Fibroblast of lung (primary cell): ENCODE data around the gene CXCR2. TPM values are rescaled to one million over a fixed set of nuclear protein-coding genes. Genes with fewer than 3 reads are reported as not detected.

Experiments used
- DNase-seq, 2 donors: peaks; one replicate each; pipeline versions ENCODE4 v3.0.0 to v3.0.0-alpha.2; 2010; ENCODE audit warnings: low read depth in 2 of 2
- H2AFZ ChIP-seq: 2 replicates; pipeline ENCODE4 v1.5.1; 2012; ENCODE audit warnings: low read length, control low read depth, inconsistent platforms
- H3K27ac ChIP-seq: 2 replicates; pipeline ENCODE4 v1.5.1; 2011; ENCODE audit warnings: low read length, control low read depth; ENCODE audit not compliant: insufficient read depth
- H3K27me3 ChIP-seq: 2 replicates; pipeline ENCODE4 v1.5.1; 2011; ENCODE audit warnings: mild to moderate bottlenecking, low read length; ENCODE audit not compliant: control insufficient read depth, insufficient read depth
- H3K36me3 ChIP-seq: 2 replicates; pipeline ENCODE4 v1.5.1; 2011; ENCODE audit warnings: low read length; ENCODE audit not compliant: control insufficient read depth, insufficient read depth
- H3K4me1 ChIP-seq: 2 replicates; pipeline ENCODE4 v1.5.1; 2011; ENCODE audit warnings: low read length; ENCODE audit not compliant: control insufficient read depth, insufficient read depth; ENCODE audit errors: extremely low read depth
- H3K4me2 ChIP-seq: 2 replicates; pipeline ENCODE4 v1.5.1; 2011; ENCODE audit warnings: low read length, control low read depth; ENCODE audit not compliant: insufficient read depth; ENCODE audit errors: extremely low read depth
- H3K4me3 ChIP-seq, 4 experiments: fragments of 200-600 bp in 1 of 4; sonication (generic) in 1 of 4; replicated peaks in 1 of 4; 2 replicates each; pipeline ENCODE4 v1.5.1; 2011 to 2016; ENCODE audit warnings: low read length in 4 of 4, low read depth in 3 of 4, mild to moderate bottlenecking in 3 of 4, control low read depth in 2 of 4, inconsistent platforms in 1 of 4, mixed read lengths in 1 of 4; ENCODE audit not compliant: insufficient read depth in 1 of 4; ENCODE audit errors: control extremely low read depth in 1 of 4
- H3K79me2 ChIP-seq: 2 replicates; pipeline ENCODE4 v1.5.1; 2012; ENCODE audit warnings: mild to moderate bottlenecking, low read length, inconsistent platforms; ENCODE audit not compliant: control insufficient read depth, insufficient read depth
- H3K9ac ChIP-seq: 2 replicates; pipeline ENCODE4 v1.5.1; 2011; ENCODE audit warnings: mild to moderate bottlenecking, low read length, control low read depth; ENCODE audit not compliant: insufficient read depth
- H3K9me3 ChIP-seq: 2 replicates; pipeline ENCODE4 v1.5.1; 2012; ENCODE audit warnings: low read depth, low read length; ENCODE audit not compliant: control insufficient read depth, insufficient read depth
- H4K20me1 ChIP-seq: 2 replicates; pipeline ENCODE4 v1.5.1; 2011; ENCODE audit warnings: low read length; ENCODE audit not compliant: control insufficient read depth, insufficient read depth; ENCODE audit errors: extremely low read depth
- CTCF ChIP-seq, 2 donors: IDR thresholded peaks in 1 of 2; conservative IDR thresholded peaks in 1 of 2; 1 replicate in 1 of 2; 2 replicates in 1 of 2; pipeline ENCODE4 v1.5.1; 2011 to 2012; ENCODE audit warnings: low read length in 2 of 2, control low read depth in 1 of 2, inconsistent platforms in 1 of 2, low read depth in 1 of 2, mild to moderate bottlenecking in 1 of 2
- EZH2 ChIP-seq: IDR thresholded peaks from 2 replicates; pipeline ENCODE4 v1.5.1; 2012; ENCODE audit warnings: low read length, control low read depth, mild to moderate bottlenecking; ENCODE audit errors: missing control alignments
- polyA plus RNA-seq, 2 donors: library from polyadenylated mRNA; depleted of rRNA in 1 of 2; stranded (reverse) in 1 of 2; unstranded in 1 of 2; fragments of >200 nt; gene quantifications; 2 replicates each; pipeline ENCODE4 v1.2.1, GENCODE V29; 2011 to 2012; ENCODE audit warnings: missing spikeins in 1 of 2
- total RNA-seq: library from RNA; depleted of rRNA; stranded (reverse); fragments of >200 nt; gene quantifications from 2 replicates; pipeline ENCODE4 v1.2.1, GENCODE V29; 2014

CXCR2 gene
- total and polyA plus RNA-seq, 2 donors (not counting 1 experiment from before 2014, with no cell fraction given) = not detected

- peaks cover 2% of the 10 kb centered on the region for H3K27me3 ChIP-seq
- no peak overlapping the region for H3K4me3 ChIP-seq
- no peak overlapping the region for H3K9ac ChIP-seq
- no peaks in the 10 kb centered on the region for H4K20me1 ChIP-seq
- H3K9me3 ChIP-seq = no peaks in the 10 kb centered on the region
- no peak for TF ChIP-seq EZH2
- TF ChIP-seq CTCF (conservative IDR thresholded peaks at IDR 0.05 in 1 of 2, IDR thresholded peaks at IDR 0.05 in 1 of 2; ENCODE audit: low read depth in 1 of 2, low read length in 2 of 2) = no peak
- H3K4me2 ChIP-seq = no peak overlapping the region
- H3K4me1 ChIP-seq = no peaks in the 10 kb centered on the region
- H2AFZ ChIP-seq = no peak overlapping the region
- no peak overlapping the region for H3K27ac ChIP-seq
- H3K79me2 ChIP-seq = no peaks in the 10 kb centered on the region
- no peak for DNase-seq
- H3K36me3 ChIP-seq = no peaks in the 10 kb centered on the region
Observed at GRCh38 chr2:218091746-218092145, 34.1 kb upstream of the CXCR2 start.

GRCh38 chr2:218093879-218094278 is 31.9 kb upstream of the CXCR2 start:
- no peak overlapping the region for H3K27ac ChIP-seq
- H4K20me1 ChIP-seq = no peaks in the 10 kb centered on the region
- no peaks in the 10 kb centered on the region for H3K79me2 ChIP-seq
- H3K4me3 ChIP-seq = no peak overlapping the region
- H3K36me3 ChIP-seq = no peaks in the 10 kb centered on the region
- no peak overlapping the region for H3K4me2 ChIP-seq
- DNase-seq = no peak
- no peak overlapping the region for H2AFZ ChIP-seq
- H3K9me3 ChIP-seq = no peaks in the 10 kb centered on the region
- TF ChIP-seq CTCF (conservative IDR thresholded peaks at IDR 0.05 in 1 of 2, IDR thresholded peaks at IDR 0.05 in 1 of 2; ENCODE audit: low read depth in 1 of 2, low read length in 2 of 2) (no peak), EZH2 (no peak)
- no peaks in the 10 kb centered on the region for H3K4me1 ChIP-seq
- H3K27me3 ChIP-seq = peaks cover 2% of the 10 kb centered on the region
- H3K9ac ChIP-seq = no peak overlapping the region

GRCh38 chr2:218095853-218096252 is 30.0 kb upstream of the CXCR2 start:
- H3K4me2 ChIP-seq = no peak overlapping the region
- no peaks in the 10 kb centered on the region for H4K20me1 ChIP-seq
- no peaks in the 10 kb centered on the region for H3K4me1 ChIP-seq
- no peak overlapping the region for H3K27ac ChIP-seq
- H3K27me3 ChIP-seq = peaks cover 4% of the 10 kb centered on the region
- H3K9me3 ChIP-seq = no peaks in the 10 kb centered on the region
- H3K36me3 ChIP-seq = no peaks in the 10 kb centered on the region
- no peak for DNase-seq
- H3K9ac ChIP-seq = no peak overlapping the region
- no peak overlapping the region for H2AFZ ChIP-seq
- TF ChIP-seq EZH2 (no peak), CTCF (conservative IDR thresholded peaks at IDR 0.05 in 1 of 2, IDR thresholded peaks at IDR 0.05 in 1 of 2; ENCODE audit: low read depth in 1 of 2, low read length in 2 of 2) (no peak)
- H3K4me3 ChIP-seq = no peak overlapping the region
- no peaks in the 10 kb centered on the region for H3K79me2 ChIP-seq
